ENCODE data around the gene DPF1. TPM values are rescaled to one million over a fixed set of nuclear protein-coding genes. Genes with fewer than 3 reads are reported as not detected.

The DPF1 gene
- total RNA-seq, 2 donors from 2014 or later: not detected

- peaks cover 7% of the 10 kb centered on the region for H3K36me3 ChIP-seq
- H3K4me3 ChIP-seq: no peak overlapping the region
- intact Hi-C loops (cut with DNase I): no loop called here
- H3K27me3 ChIP-seq: no peaks in the 10 kb centered on the region
- no peak overlapping the region for H3K9ac ChIP-seq (ENCODE audit: low read depth in 2 of 2, low read length in 2 of 2)
- H3K4me1 ChIP-seq: no peaks in the 10 kb centered on the region
- TF ChIP-seq CTCF (IDR thresholded peaks at IDR 0.05): no peak
- H3K27ac ChIP-seq: no peak overlapping the region
- DNase-seq: no peak
- no peaks in the 10 kb centered on the region for H3K9me3 ChIP-seq
These were observed 44.0 kb downstream of the DPF1 start for GRCh38 chr19:38180071-38180470.

DNA sequence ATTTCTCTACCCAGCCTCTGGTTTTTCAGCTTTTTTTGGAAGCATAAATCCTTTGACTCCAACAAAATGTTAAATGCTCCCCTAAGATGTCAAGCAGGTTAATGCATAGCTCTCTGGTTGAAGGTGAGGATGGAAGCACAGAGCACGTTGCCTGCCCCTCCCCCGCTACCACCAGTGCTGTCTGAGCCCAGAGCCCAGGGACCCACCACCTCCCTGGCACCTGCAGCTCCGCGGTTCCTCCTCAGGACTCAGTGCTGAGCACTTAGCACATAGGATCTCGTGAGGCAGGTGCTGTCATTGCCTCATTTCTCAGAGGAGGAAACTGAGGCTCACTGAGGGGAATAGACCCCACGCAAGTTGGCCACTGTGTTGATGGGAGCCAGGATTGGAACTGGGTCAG is 48.6 kb downstream of the DPF1 start:
- H3K27me3 ChIP-seq: no peaks in the 10 kb centered on the region
- no peak for DNase-seq
- H3K27ac ChIP-seq: no peak overlapping the region
- no peaks in the 10 kb centered on the region for H3K9me3 ChIP-seq
- H3K4me1 ChIP-seq: no peaks in the 10 kb centered on the region
- H3K9ac ChIP-seq (ENCODE audit: low read depth in 2 of 2, low read length in 2 of 2): no peak overlapping the region
- no peak overlapping the region for H3K4me3 ChIP-seq
- no peak for TF ChIP-seq CTCF (IDR thresholded peaks at IDR 0.05)
- intact Hi-C loops (cut with DNase I): no loop called here
- no peaks in the 10 kb centered on the region for H3K36me3 ChIP-seq

- DNase-seq: no peak
- no peak for TF ChIP-seq CTCF (IDR thresholded peaks at IDR 0.05)
- Histone ChIP-seq H3K36me3 (no peaks in the 10 kb centered on the region), H3K9me3 (no peaks in the 10 kb centered on the region), H3K27me3 (no peaks in the 10 kb centered on the region), H3K4me3 (no peak overlapping the region), H3K27ac (no peak overlapping the region), H3K9ac (ENCODE audit: low read depth in 2 of 2, low read length in 2 of 2) (no peak overlapping the region), H3K4me1 (no peaks in the 10 kb centered on the region)
- intact Hi-C loops (cut with DNase I): no loop called here
These were observed 50.6 kb downstream of the DPF1 start for GRCh38 chr19:38173291-38174041.

DNA sequence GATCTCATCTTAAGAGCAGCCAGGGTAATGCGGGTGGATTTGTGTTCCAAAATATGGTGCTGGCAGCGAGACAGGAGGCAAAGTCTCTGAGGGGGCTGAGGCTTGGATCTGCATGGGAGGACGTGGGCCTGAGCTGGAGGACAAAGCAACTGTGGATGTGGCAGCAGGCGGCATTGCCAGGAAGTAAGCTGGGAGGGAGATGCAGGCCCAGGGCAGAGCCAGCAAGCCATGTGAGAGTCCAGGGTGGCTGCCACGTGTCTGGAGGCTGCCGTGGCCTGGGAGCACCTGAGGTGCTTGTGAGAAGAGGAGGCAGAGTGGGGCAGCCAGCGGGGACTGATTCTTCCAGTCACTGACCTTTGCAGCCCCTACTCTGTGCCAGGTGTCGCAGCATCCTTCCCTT is 52.0 kb downstream of the DPF1 start:
- Histone ChIP-seq H3K9ac (ENCODE audit: low read depth in 2 of 2, low read length in 2 of 2) (no peak overlapping the region), H3K27ac (no peak overlapping the region), H3K27me3 (no peaks in the 10 kb centered on the region), H3K4me1 (no peaks in the 10 kb centered on the region), H3K9me3 (no peaks in the 10 kb centered on the region), H3K4me3 (no peak overlapping the region), H3K36me3 (no peaks in the 10 kb centered on the region)
- DNase-seq: no peak
- TF ChIP-seq CTCF (IDR thresholded peaks at IDR 0.05): no peak
- intact Hi-C loops (cut with DNase I): no loop called here

DNA sequence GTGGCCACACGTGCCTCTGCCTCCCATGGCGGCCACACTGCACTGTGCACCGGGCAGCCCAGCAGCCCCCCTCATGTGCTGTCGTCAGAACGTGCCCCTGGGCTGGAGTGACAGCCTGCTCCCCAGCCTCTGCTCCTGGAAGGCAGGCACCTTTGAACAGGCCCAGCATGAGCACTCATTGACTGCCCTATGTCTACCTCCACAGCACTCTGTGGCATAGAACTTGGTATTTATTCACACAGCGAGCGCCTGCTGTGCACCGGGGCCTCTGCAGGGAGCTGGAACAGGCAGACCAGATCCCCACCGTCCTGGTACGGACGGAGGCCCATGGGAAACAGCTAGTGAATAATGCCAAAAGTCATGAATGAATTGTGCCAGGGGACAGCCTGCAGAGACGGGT is 53.7 kb downstream of the DPF1 start:
- Histone ChIP-seq H3K36me3 (no peaks in the 10 kb centered on the region), H3K27ac (no peak overlapping the region), H3K9ac (ENCODE audit: low read depth in 2 of 2, low read length in 2 of 2) (no peak overlapping the region), H3K27me3 (no peaks in the 10 kb centered on the region), H3K4me1 (no peaks in the 10 kb centered on the region), H3K4me3 (no peak overlapping the region), H3K9me3 (no peaks in the 10 kb centered on the region)
- DNase-seq: no peak
- intact Hi-C loops (cut with DNase I): no loop called here
- TF ChIP-seq CTCF (IDR thresholded peaks at IDR 0.05): no peak
